Omental fat pad (tissue), 4 donors: ENCODE data around the gene ZNF524. TPM values are rescaled to one million over a fixed set of nuclear protein-coding genes. Genes with fewer than 3 reads are reported as not detected.

Experiments used
- ATAC-seq: fragments of 150-250 bp; one replicate; pipeline ENCODE4 v1.9.1; 2016; ENCODE audit warnings: mild to moderate bottlenecking, moderate library complexity; ENCODE audit not compliant: low FRiP score
- DNase-seq: peaks from one replicate; pipeline ENCODE4 v3.0.0-alpha.2; 2019; ENCODE audit warnings: low spot score
- total RNA-seq, 4 donors: library from RNA; depleted of rRNA; stranded (reverse); fragments of >200 nt; gene quantifications; one replicate each; pipeline ENCODE4 v1.1.0, GENCODE V29; 2016
- TF ChIP-seq, protein P1 (sequence below), 3 donors: fragments of 450-650 bp; IDR thresholded peaks; one replicate each; pipeline ENCODE4 v1.5.1; 2016 to 2017; ENCODE audit warnings: antibody characterized with exemption in 3 of 3, mild to moderate bottlenecking in 3 of 3, moderate library complexity in 2 of 3

ZNF524 gene
- total RNA-seq, 4 donors from 2014 or later: 15.6 to 27.5 (median 17.4) TPM

DNA sequence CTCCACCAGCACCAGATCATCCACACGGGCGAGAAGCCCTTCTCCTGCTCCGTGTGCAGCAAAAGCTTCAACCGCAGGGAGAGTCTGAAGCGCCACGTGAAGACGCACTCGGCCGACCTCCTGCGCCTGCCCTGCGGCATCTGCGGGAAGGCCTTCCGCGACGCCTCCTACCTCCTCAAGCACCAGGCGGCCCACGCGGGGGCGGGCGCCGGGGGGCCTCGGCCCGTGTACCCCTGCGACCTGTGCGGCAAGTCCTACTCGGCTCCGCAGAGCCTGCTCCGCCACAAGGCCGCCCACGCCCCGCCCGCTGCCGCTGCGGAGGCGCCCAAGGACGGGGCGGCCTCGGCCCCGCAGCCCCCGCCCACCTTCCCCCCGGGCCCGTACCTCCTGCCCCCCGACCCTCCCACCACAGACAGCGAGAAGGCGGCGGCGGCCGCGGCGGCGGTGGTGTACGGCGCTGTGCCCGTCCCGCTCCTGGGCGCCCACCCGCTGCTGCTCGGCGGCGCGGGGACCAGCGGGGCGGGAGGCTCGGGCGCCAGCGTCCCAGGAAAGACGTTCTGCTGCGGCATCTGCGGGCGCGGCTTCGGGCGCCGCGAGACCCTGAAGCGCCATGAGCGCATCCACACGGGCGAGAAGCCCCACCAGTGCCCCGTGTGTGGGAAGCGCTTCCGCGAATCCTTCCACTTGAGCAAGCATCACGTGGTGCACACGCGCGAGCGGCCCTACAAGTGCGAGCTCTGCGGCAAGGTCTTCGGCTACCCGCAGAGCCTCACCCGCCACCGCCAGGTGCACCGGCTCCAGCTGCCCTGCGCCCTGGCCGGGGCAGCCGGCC, 14.8 kb downstream of the ZNF524 start:
- DNase-seq (no peak), ATAC-seq (no peak)
- TF ChIP-seq, protein P1, sequence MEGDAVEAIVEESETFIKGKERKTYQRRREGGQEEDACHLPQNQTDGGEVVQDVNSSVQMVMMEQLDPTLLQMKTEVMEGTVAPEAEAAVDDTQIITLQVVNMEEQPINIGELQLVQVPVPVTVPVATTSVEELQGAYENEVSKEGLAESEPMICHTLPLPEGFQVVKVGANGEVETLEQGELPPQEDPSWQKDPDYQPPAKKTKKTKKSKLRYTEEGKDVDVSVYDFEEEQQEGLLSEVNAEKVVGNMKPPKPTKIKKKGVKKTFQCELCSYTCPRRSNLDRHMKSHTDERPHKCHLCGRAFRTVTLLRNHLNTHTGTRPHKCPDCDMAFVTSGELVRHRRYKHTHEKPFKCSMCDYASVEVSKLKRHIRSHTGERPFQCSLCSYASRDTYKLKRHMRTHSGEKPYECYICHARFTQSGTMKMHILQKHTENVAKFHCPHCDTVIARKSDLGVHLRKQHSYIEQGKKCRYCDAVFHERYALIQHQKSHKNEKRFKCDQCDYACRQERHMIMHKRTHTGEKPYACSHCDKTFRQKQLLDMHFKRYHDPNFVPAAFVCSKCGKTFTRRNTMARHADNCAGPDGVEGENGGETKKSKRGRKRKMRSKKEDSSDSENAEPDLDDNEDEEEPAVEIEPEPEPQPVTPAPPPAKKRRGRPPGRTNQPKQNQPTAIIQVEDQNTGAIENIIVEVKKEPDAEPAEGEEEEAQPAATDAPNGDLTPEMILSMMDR (IDR thresholded peaks at IDR 0.05): no peak

DNA sequence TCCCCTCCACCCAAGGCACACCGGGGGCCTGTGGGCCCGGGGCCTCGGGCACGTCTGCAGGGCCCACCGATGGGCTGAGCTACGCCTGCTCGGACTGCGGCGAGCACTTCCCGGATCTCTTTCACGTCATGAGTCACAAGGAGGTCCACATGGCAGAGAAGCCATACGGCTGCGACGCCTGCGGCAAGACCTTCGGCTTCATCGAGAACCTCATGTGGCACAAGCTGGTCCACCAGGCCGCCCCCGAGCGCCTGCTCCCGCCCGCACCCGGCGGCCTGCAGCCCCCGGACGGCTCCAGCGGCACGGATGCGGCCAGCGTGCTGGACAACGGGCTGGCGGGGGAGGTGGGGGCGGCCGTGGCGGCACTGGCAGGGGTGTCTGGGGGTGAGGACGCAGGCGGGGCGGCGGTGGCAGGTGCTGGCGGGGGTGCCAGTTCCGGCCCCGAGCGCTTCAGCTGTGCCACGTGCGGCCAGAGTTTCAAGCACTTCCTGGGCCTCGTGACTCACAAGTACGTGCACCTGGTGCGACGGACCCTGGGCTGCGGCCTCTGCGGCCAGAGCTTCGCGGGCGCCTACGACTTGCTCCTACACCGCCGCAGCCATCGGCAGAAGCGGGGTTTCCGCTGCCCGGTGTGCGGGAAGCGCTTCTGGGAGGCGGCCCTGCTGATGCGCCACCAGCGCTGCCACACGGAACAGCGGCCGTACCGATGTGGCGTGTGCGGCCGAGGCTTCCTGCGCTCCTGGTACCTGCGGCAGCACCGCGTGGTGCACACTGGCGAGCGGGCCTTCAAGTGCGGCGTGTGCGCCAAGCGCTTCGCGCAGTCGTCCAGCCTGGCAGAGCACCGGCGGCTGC, 15.7 kb downstream of the ZNF524 start:
- ATAC-seq (no peak), DNase-seq (no peak)
- TF ChIP-seq, protein P1 (IDR thresholded peaks at IDR 0.05): no peak

DNA sequence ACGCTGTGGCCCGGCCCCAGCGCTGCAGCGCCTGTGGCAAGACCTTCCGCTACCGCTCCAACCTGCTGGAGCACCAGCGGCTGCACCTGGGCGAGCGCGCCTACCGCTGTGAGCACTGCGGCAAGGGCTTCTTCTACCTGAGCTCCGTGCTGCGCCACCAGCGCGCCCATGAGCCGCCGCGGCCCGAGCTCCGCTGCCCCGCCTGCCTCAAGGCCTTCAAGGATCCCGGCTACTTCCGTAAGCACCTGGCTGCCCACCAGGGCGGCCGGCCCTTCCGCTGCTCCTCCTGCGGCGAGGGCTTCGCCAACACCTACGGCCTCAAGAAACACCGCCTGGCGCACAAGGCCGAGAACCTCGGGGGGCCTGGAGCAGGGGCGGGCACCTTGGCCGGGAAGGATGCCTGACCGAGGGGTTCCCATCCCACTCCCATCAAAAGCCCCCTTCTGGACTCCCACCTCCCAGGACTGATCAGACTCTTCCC, 16.3 kb downstream of the ZNF524 start:
- DNase-seq (no peak), ATAC-seq (no peak)
- TF ChIP-seq, protein P1 (IDR thresholded peaks at IDR 0.05): no peak

DNA sequence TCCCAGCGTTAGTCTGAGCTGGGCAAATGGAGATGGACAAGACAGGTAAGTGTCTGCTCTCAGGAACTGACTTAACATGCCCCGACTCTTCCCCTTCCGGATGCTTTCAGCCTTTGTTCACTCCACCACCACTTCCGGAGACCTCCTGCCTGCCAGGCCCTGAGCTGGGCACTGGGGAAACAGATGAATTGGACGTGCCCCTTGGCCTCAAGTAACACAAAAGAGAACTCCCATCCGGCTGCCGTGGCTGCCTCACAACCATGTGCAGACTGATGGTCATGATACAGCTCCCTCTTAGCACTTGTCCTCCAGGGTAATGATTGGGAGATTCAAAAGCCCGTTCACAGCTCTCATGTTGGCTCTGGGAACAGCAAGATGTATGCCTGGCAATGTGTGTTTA, 17.3 kb downstream of the ZNF524 start:
- TF ChIP-seq, protein P1 (IDR thresholded peaks at IDR 0.05): no peak
- no peak for ATAC-seq

DNA sequence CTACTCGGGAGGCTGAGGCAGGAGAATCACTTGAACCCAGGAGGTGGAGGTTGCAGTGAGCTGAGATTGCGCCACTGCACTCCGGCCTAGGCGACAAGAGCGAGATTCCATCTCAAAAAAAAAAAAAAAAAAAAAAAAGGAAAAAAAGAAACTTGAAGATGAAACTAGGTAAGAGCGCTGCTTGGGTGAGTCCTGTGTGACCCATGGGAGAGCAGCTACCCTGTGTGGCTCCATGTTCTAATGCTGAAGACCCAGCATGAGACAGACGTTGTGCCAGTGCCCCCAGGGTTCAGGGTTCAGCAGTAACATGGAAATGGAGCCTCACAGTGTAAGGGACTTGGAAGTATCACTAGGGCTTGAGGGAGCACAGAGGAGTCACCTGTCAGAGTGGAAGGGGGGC, 18.3 kb downstream of the ZNF524 start:
- TF ChIP-seq, protein P1 (IDR thresholded peaks at IDR 0.05): no peak
- no peak for ATAC-seq
- DNase-seq: no peak

More for the DNA sequence above, 17.3 kb downstream of the ZNF524 start:
- DNase-seq: no peak

DNA sequence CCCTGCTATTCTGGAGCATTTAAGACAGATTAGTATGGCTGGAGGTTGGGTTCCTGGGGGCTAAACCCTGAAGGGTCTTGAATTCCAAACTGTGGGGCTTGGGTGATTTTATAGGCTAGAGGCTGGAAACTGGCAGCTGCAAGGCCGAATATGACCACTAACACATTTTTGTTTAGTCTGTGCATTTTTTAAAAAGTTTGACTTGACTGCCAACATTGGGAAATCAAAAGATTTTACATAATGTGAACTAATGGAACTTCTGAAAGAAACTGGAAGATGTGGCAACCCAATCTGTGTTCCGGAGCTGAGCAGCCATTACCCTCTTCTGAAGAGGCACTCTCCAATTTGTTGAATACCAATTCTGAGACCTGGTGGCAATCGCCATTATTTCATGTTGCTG, 19.2 kb downstream of the ZNF524 start:
- DNase-seq: no peak
- no peak for ATAC-seq
- TF ChIP-seq, protein P1 (IDR thresholded peaks at IDR 0.05): no peak
